ENCODE data around the gene HPD.

DNA sequence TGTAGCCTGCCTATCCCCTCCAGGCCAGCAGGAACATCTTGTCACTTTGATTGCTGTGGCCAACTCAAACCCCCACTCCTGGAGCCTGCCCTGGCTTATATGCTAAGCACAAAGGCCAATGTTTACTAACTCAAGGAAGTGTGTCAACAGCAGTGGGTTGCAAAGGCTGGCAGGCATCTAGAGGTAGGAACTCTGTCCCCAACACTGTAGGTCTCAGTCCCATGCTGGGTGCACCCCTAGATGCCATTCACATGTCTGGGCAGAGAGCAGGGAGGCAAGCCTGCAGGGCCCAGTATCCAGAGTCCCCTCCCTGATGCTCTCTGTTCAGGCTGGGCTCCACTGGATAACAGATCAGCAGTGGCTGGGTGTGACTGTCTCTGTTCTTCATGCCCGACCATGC lies 1.6 kb upstream of the HPD start:
- no peak for TF ChIP-seq POLR2A (IDR thresholded peaks at IDR 0.05)
- TF ChIP-seq, protein P1, sequence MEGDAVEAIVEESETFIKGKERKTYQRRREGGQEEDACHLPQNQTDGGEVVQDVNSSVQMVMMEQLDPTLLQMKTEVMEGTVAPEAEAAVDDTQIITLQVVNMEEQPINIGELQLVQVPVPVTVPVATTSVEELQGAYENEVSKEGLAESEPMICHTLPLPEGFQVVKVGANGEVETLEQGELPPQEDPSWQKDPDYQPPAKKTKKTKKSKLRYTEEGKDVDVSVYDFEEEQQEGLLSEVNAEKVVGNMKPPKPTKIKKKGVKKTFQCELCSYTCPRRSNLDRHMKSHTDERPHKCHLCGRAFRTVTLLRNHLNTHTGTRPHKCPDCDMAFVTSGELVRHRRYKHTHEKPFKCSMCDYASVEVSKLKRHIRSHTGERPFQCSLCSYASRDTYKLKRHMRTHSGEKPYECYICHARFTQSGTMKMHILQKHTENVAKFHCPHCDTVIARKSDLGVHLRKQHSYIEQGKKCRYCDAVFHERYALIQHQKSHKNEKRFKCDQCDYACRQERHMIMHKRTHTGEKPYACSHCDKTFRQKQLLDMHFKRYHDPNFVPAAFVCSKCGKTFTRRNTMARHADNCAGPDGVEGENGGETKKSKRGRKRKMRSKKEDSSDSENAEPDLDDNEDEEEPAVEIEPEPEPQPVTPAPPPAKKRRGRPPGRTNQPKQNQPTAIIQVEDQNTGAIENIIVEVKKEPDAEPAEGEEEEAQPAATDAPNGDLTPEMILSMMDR (IDR thresholded peaks at IDR 0.05): no peak
